ENCODE data around the gene ARHGAP15.

DNA sequence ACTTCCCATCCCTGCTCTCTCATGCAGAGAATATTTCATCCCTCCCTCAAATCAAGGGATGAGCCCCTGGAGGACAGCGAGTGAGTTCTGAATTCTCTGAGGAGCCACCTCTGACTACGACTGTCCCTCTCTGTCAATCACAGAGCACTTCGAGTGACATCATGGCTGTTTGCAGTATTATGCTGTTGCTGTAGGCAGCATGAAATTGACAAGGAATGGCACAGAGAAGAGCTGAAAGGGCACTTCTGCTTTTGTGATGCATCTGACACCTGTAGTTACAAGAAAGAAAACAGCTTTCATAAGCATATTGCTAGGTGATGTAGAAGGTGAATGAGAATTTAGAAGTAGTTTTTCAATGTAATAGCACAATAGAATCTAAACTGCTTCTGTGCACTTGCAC, 166.9 kb downstream of the ARHGAP15 start:
- TF ChIP-seq NFRKB (IDR thresholded peaks at IDR 0.05) (no peak), ZNF384 (IDR thresholded peaks at IDR 0.05) (no peak), SUZ12 (IDR thresholded peaks at IDR 0.05) (no peak), FOXK2 (IDR thresholded peaks at IDR 0.05) (no peak), FOXM1 (IDR thresholded peaks at IDR 0.05; ENCODE audit: borderline replicate concordance) (no peak), BHLHE40 (IDR thresholded peaks at IDR 0.05; ENCODE audit: borderline replicate concordance) (no peak)

Data from HEK293T (cell line).